Stimulated activated naive CD4-positive, alpha-beta T cell treated with Interleukin-2 at 50 U/mL for 16 hours (primary cell): ENCODE measurements around the gene KAT6B.
"Not testable (repeated sequence)": the region's sequence is repeated elsewhere in the genome, so short reads cannot be mapped to it uniquely, and the experiment has no call there.

Experiments used
- DNase-seq: peaks from one replicate; lab custom pipeline; 2025; lab: John Stamatoyannopoulos, UW

The KAT6B gene

DNA sequence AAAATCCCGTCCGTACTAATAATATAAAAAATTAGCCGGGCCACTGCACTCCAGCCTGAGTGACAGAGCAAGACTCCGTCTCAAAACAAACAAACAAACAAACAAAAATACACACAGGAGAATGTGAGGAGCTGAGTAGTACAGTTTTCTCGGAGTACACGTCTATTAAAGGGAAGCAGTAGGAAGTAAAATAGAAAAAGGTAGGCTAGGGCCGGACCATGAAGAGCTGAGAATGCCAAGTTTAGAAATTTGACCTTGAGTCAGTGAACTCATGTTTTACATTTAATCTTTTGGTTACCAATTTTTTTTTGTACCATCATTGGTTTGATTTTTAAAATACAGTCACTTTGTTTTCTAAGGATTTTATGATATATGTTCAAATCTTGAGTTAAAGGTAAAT lies 64.1 kb downstream of the KAT6B start:
- no peak for DNase-seq

DNA sequence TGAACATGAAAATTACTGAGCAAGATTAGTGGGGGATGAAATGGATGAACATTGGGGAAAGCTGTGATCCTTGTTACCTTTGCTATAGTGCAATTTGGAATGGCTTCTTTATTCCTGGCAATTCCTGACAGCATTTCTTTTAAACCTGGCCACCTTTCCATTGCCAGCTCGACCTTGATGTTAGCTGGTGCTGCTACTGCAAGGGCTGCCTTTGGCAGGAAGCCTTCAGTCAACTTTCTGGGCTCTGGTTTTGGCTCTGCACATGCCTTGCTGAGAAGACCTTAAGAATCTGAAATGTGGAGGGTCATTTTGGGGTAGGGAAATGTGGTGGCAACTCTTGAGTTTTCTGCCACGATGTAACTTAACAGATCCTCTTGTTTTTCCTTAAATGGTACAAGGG lies 64.7 kb downstream of the KAT6B start:
- DNase-seq: no peak

DNA sequence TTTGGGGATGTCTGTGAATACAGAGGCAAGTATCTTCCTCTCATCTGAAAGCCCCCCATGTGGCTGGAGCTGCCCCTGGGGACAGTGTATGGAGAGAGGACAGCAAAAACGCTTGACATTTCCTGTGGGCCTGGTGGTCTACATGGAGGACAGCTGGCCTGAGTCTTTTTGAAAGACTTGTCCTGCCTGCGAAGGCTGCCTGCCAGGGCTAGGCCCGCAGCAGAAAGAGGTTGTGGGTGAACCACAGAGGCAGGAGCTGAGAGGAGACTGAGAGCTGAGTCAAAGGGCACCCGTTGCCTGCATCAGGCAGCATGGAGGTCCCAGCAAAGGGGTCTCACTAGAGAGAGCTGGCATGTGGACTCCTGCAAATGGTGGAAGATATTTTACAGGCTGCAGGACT lies 66.4 kb downstream of the KAT6B start:
- no peak for DNase-seq

GRCh38 chr10:74893329-74893728 lies 66.9 kb downstream of the KAT6B start:
- not testable (repeated sequence) for DNase-seq

GRCh38 chr10:74896788-74897527 lies 70.6 kb downstream of the KAT6B start:
- no peak for DNase-seq

DNA sequence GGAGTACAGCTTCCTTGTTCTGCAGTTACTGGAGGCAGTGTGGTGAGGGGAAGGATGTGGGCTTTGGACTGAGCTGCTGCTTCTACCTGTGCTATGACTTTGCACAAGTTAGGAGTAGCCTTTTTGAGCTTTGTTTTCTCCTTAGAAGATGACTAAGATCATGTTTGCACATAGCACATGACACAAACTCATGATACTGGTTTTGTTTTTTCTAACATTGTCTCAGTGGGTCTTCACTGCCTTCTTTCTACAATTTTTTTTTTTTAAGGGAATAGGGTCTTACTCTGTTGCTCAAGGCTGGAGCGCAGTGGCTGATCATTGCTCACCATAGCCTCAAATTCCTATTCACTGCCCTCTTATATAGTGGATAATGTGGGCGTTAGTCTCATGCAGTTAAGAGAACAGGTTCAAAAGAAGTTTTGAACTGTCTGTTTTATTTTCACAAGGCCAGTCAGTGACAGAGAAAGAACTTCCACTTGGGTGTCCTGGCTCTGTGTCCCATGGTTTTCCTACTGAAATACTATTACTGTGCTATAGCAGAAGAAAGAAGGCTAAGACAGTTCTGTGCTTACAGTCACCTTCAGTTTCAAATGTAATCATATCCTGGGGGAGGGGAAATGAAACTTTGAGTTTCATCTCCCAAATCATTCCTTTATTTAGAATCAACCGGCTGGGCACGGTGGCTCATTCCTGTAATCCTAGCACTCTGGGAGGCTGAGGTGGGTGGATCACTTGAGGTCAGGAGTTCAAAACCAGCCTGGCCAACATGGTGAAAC lies 72.0 kb downstream of the KAT6B start:
- DNase-seq: peak; percentile 9

DNA sequence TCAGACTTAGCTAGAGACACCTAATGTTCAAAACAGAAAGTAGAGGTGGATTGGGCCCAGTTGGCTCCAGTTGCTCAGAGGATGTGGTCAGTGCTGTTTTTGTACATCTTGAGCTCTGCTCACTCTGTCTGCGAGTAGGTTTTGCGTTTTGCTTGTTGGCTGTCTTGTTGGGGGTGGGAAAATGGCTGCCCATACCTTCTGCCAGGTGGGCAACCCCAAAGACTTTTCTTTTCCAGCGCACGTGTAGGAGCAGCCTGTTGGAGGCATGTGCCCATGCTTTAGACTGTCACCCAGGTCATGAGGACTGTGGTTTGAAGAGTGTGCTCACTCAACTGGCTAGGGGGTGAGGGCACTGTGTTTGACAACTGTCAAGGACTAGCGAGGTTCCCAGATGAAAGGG lies 73.9 kb downstream of the KAT6B start:
- DNase-seq: no peak

DNA sequence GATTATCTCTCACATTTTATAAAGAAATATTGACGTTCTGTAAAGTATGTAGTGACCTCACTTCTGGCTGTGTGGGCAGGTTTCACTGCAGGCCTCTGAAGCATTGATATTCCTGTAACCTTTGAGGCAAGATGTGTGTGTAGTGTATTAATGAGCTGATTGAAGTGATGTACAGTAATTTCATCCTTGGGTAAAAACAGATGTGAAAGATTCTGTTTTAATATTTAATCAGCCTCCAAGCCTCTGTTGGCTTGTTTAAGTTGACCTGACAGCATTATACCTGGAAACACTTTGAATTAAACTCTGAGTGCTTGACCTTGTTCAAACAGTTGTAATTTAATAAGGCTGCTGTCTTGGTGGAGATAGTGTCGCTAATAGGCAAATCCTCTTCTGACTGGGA lies 74.9 kb downstream of the KAT6B start:
- no peak for DNase-seq

GRCh38 chr10:74901867-74902450 lies 75.6 kb downstream of the KAT6B start:
- DNase-seq: no peak

DNA sequence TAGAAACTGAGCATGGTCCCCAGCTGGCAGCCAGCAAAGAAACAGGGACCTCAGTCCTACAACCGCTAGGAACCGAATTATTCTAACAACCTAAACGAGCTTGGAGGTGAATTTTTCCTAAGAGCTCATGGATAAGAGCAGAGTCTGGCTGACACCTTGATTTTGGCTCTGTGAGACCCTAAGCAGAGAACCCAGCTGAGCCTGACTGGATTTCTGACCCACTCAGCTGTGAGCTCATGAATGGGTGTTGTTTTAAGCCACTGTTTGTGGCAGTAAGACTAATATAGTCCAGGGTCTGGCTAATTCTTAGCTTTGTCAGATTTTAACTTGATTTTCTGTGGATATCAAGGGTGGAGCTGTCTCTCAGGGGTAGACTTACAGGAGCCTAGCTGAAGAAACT lies 77.1 kb downstream of the KAT6B start:
- DNase-seq: no peak

- no peak for DNase-seq
Observed at GRCh38 chr10:74906611-74907198, 80.3 kb downstream of the KAT6B start.

GRCh38 chr10:74909670-74910069 lies 83.3 kb downstream of the KAT6B start:
- DNase-seq: no peak

DNA sequence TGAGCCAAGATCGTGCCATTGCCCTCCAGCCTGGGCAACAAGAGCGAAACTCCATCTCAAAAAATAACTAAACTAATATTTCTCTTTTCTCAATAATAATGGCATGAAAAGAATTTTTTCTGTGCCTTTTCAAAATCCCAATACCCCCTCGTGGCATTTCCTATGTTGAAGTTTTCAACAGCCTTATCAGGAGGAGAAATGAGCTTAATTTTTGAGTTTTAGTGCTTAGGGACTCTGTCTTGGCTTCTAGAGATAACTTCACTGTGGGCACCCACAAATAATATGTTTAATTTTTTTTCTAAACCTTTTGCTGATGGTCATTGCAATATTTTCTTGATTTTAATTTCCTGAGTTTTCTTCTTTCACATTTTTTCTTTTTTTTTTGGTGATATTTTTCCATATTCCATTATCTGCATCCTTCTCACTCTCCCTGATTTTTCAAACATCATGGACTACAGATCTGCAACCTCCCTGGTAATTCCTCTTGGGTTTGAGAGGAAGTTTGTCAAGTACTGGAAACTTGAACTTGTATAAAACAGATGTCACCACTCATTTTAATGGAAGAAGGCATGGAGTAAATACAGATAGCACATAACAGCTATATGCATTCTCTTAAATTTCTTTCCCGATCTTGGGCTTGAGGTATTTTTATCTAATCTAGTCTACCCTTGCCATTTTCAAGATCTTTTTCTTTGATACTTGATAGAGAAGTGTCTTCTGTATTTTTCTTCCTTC lies 84.0 kb downstream of the KAT6B start:
- no peak for DNase-seq

- no peak for DNase-seq
Observed at GRCh38 chr10:74910976-74911350, 84.6 kb downstream of the KAT6B start.

DNA sequence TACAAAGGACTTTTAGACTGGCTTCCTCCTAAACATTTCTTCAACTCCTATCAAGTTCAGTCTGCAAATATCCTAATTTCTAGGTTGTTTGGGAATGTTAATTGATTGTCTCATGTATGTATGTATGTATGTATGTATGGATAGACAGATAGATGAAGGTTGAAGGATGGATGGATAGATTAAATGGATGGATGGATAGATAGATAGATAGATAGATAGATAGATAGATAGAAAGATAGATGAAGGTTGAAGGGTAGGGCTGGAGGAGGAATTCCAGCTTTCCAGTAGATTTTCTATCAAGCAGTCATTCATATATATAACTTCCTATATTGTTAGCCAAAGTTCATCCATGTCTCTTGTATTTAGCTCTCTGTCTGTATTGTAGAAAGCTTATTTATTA lies 85.8 kb downstream of the KAT6B start:
- no peak for DNase-seq

GRCh38 chr10:74912682-74913081 lies 86.3 kb downstream of the KAT6B start:
- DNase-seq: no peak

GRCh38 chr10:74913377-74913979 lies 87.1 kb downstream of the KAT6B start:
- no peak for DNase-seq

- no peak for DNase-seq
Observed at GRCh38 chr10:74916283-74916682, 89.9 kb downstream of the KAT6B start.

DNA sequence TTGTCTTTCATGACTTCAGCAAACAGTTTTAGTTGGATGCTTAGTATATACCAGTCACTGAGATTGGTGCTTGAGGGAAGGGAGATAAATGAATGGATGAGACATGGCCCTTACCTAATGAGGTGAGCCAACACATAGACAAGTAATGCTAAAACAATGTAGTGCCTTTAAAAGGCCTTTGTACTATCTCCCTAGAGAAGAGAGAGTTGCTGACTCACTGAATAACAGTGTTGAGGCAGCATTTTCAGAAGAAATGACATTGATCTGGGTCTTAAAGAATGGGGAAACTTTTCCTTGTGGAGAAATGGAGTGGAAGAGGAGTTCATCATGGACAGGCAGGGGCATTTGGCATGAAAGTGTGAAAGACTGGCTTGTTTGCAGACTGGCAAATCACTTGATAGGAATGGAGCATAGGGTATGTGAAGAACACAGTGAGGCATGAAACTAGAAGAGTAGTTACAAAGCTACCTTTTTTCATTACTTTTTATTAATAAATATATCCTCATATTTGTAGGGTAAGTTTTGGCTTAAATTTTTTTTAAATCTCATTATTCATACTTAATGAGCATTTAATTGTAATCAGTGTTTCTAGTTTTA lies 91.2 kb downstream of the KAT6B start:
- no peak for DNase-seq

- no peak for DNase-seq
Observed at GRCh38 chr10:74919671-74920070, 93.3 kb downstream of the KAT6B start.

DNA sequence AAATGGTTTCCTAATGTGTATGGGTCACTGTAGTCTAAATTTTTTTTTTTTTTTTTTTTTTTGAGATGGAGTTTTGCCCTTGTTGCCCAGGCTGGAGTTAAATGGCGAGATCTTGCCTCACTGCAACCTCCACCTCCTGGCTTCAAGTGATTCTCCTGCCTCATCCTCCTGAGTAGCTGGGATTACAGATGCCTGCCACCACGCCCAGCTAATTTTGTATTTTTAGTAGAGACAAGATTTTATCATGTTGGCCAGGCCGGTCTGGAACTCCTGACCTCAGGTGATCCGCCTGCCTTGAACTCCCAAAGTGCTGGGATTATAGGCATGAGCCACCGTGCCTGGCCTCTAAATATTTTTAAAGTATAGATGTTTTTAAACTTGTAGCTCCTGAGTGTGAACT lies 94.7 kb downstream of the KAT6B start:
- not testable (repeated sequence) for DNase-seq
